Measurements from ENCODE around the gene DGAT2.

DGAT2 gene

DNA sequence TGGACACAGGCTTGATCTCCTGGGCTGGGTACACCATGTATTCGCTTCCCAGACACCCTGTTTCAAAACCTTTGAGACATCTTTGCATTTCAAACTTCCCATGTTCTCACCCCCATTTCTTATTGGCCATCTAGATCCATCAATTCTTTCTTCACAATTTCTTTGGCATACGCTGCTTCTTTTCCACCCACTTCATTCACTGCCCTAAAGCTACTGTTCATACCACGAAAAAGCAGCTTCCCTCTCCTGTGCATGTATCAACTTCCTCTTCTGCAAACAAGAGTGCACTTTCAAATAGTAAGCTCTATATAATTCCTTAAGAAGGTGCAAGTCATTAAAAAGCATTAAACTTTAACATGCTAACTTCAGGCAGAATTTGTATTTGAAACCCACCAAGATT lies 67.8 kb downstream of the DGAT2 start:
- no peak overlapping the region for H2AFZ ChIP-seq (ENCODE audit: low read depth, low read length, severe bottlenecking)
- no peak for TF ChIP-seq EZH2phosphoT487 (conservative IDR thresholded peaks at IDR 0.05; ENCODE audit: low read length)
- TF ChIP-seq CTCF (IDR thresholded peaks at IDR 0.05; ENCODE audit: insufficient read depth, low read length, poor library complexity, severe bottlenecking) = no peak
- H3F3A ChIP-seq (ENCODE audit: insufficient read depth) = peaks cover 4% of the 10 kb centered on the region
- peaks cover 99% of the 10 kb centered on the region for H3K79me2 ChIP-seq (ENCODE audit: insufficient read depth, low read length)
- no peaks in the 10 kb centered on the region for H3K9me3 ChIP-seq (ENCODE audit: insufficient read depth, low read length)
- 0 out of 2 replicates have a peak overlapping the region, but pooled peaks have one; percentile 15 for H3K27ac ChIP-seq (ENCODE audit: low read depth, low read length)
- peaks cover 6% of the 10 kb centered on the region; the same call in 1 of the 2 replicates for H3K36me3 ChIP-seq (ENCODE audit: low read length)
- H3K9me2 ChIP-seq (replicated peaks; ENCODE audit: insufficient read depth, low read length) = no peaks in the 10 kb centered on the region
- no peak overlapping the region for H3K9ac ChIP-seq (ENCODE audit: low read length)
- no peaks in the 10 kb centered on the region for H3K27me3 ChIP-seq (ENCODE audit: low read length)
- H3K4me3 ChIP-seq (ENCODE audit: insufficient read depth, low read length, poor library complexity, severe bottlenecking) = no peak overlapping the region
- no peak overlapping the region for H3K4me2 ChIP-seq (ENCODE audit: low read depth, low read length, poor library complexity, severe bottlenecking)
- peaks cover 18% of the 10 kb centered on the region; the same call in 1 of the 2 replicates for H4K20me1 ChIP-seq (ENCODE audit: low read depth, low read length)

GRCh38 chr11:75839851-75840250 lies 71.3 kb downstream of the DGAT2 start:
- H3K27me3 ChIP-seq (ENCODE audit: low read length) = no peaks in the 10 kb centered on the region
- no peaks in the 10 kb centered on the region for H3K9me3 ChIP-seq (ENCODE audit: insufficient read depth, low read length)
- no peak overlapping the region for H3K9ac ChIP-seq (ENCODE audit: low read length)
- TF ChIP-seq CTCF (IDR thresholded peaks at IDR 0.05; ENCODE audit: insufficient read depth, low read length, poor library complexity, severe bottlenecking) (no peak), EZH2phosphoT487 (conservative IDR thresholded peaks at IDR 0.05; ENCODE audit: low read length) (no peak)
- H3K9me2 ChIP-seq (replicated peaks; ENCODE audit: insufficient read depth, low read length) = no peaks in the 10 kb centered on the region
- H3K36me3 ChIP-seq (ENCODE audit: low read length) = peaks cover 6% of the 10 kb centered on the region; the same call in 1 of the 2 replicates
- H3F3A ChIP-seq (ENCODE audit: insufficient read depth) = peaks cover 4% of the 10 kb centered on the region
- no peak overlapping the region for H3K4me3 ChIP-seq (ENCODE audit: insufficient read depth, low read length, poor library complexity, severe bottlenecking)
- peaks cover 99% of the 10 kb centered on the region for H3K79me2 ChIP-seq (ENCODE audit: insufficient read depth, low read length)
- no peak overlapping the region; the same call in 1 of the 2 replicates for H3K27ac ChIP-seq (ENCODE audit: low read depth, low read length)
- H3K4me2 ChIP-seq (ENCODE audit: low read depth, low read length, poor library complexity, severe bottlenecking) = no peak overlapping the region
- no peak overlapping the region for H2AFZ ChIP-seq (ENCODE audit: low read depth, low read length, severe bottlenecking)
- H4K20me1 ChIP-seq (ENCODE audit: low read depth, low read length) = peaks cover 18% of the 10 kb centered on the region; the same call in 1 of the 2 replicates

DNA sequence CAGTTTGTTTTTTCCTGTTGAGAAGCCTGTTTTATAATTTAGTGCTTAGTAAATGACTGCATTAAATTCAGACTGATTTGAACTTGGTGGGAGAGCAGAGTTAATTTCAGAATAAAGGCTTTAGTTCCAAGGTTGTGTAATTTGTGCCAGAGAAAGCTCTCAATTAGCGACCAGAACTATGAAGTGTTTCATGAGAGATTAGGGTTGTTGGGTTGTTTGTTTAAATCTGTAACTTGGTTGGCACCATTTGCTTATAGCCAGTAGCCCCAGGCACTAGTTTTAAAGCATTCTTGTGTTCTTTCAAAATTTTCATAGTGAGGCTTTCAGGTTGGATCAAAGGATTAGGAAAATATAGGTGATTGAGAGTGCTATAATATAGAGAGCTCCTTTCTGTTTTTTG lies 71.9 kb downstream of the DGAT2 start:
- Histone ChIP-seq H3K36me3 (ENCODE audit: low read length) (peaks cover 6% of the 10 kb centered on the region; the same call in 1 of the 2 replicates), H3K27me3 (ENCODE audit: low read length) (no peaks in the 10 kb centered on the region), H3K9me3 (ENCODE audit: insufficient read depth, low read length) (no peaks in the 10 kb centered on the region), H3K27ac (ENCODE audit: low read depth, low read length) (no peak overlapping the region), H3K4me2 (ENCODE audit: low read depth, low read length, poor library complexity, severe bottlenecking) (no peak overlapping the region), H4K20me1 (ENCODE audit: low read depth, low read length) (peaks cover 23% of the 10 kb centered on the region; the same call in 1 of the 2 replicates), H3K9me2 (replicated peaks; ENCODE audit: insufficient read depth, low read length) (no peaks in the 10 kb centered on the region), H3K4me3 (ENCODE audit: insufficient read depth, low read length, poor library complexity, severe bottlenecking) (no peak overlapping the region), H3K79me2 (ENCODE audit: insufficient read depth, low read length) (peaks cover 100% of the 10 kb centered on the region), H3F3A (ENCODE audit: insufficient read depth) (peaks cover 4% of the 10 kb centered on the region; the same call in 1 of the 2 replicates), H3K9ac (ENCODE audit: low read length) (no peak overlapping the region), H2AFZ (ENCODE audit: low read depth, low read length, severe bottlenecking) (no peak overlapping the region)
- TF ChIP-seq EZH2phosphoT487 (conservative IDR thresholded peaks at IDR 0.05; ENCODE audit: low read length) (no peak), CTCF (IDR thresholded peaks at IDR 0.05; ENCODE audit: insufficient read depth, low read length, poor library complexity, severe bottlenecking) (no peak)

Data from SU-DHL-6 (cell line).